Pons (tissue), 1 donor: Measurements from ENCODE around the gene ATG7.

Experiments used
- DNase-seq: peaks from one replicate; pipeline ENCODE4 v3.0.0-alpha.2; 2016; ENCODE audit warnings: low spot score

Gene ATG7

GRCh38 chr3:11539218-11539617 is 267.0 kb downstream of the ATG7 start:
- DNase-seq: no peak

- DNase-seq: no peak
Observed at GRCh38 chr3:11539677-11540076, 267.5 kb downstream of the ATG7 start.

- DNase-seq: no peak
Observed at GRCh38 chr3:11541321-11542303, 269.4 kb downstream of the ATG7 start.

- no peak for DNase-seq
Observed at GRCh38 chr3:11542551-11542950, 270.4 kb downstream of the ATG7 start.

- no peak for DNase-seq
Observed at GRCh38 chr3:11543141-11543947, 271.1 kb downstream of the ATG7 start.

- DNase-seq: no peak
Observed at GRCh38 chr3:11543948-11544387, 271.8 kb downstream of the ATG7 start.

- no peak for DNase-seq
Observed at GRCh38 chr3:11544412-11545181, 272.4 kb downstream of the ATG7 start.

GRCh38 chr3:11545186-11545851 is 273.1 kb downstream of the ATG7 start:
- no peak for DNase-seq

GRCh38 chr3:11546657-11547302 is 274.6 kb downstream of the ATG7 start:
- DNase-seq: no peak

GRCh38 chr3:11547498-11547897 is 275.3 kb downstream of the ATG7 start:
- DNase-seq: no peak

- DNase-seq: no peak
Observed at GRCh38 chr3:11548721-11549131, 276.5 kb downstream of the ATG7 start.

GRCh38 chr3:11549580-11550140 is 277.5 kb downstream of the ATG7 start:
- DNase-seq: no peak

- no peak for DNase-seq
Observed at GRCh38 chr3:11551036-11551435, 278.8 kb downstream of the ATG7 start.

- no peak for DNase-seq
Observed at GRCh38 chr3:11552289-11553264, 280.4 kb downstream of the ATG7 start.

- DNase-seq: no peak
Observed at GRCh38 chr3:11553436-11554235, 281.4 kb downstream of the ATG7 start.

GRCh38 chr3:11554236-11554610 is 282.0 kb downstream of the ATG7 start:
- DNase-seq: no peak

- DNase-seq: no peak
Observed at GRCh38 chr3:11554666-11555065, 282.5 kb downstream of the ATG7 start.

GRCh38 chr3:11555211-11555782 is 283.1 kb downstream of the ATG7 start:
- no peak for DNase-seq
